OCI-LY1 (cell line): ENCODE data around the gene SMCHD1.

ENCODE experiments used
- CTCF ChIP-seq: fragments of 200-600 bp; sonication (generic), shearing (Covaris generic); IDR thresholded peaks from 2 replicates; pipeline ENCODE4 v1.5.1; 2017; ENCODE audit warnings: mild to moderate bottlenecking, antibody characterized with exemption, low read length, moderate library complexity, mixed read lengths
- EZH2 ChIP-seq: fragments of 200-600 bp; sonication (generic), shearing (Covaris generic); IDR thresholded peaks from 2 replicates; pipeline ENCODE4 v1.8.0; 2017; ENCODE audit warnings: borderline replicate concordance, mixed run types, mild to moderate bottlenecking, antibody characterized with exemption, low read length, moderate library complexity, mixed read lengths

- no peak for TF ChIP-seq CTCF
- no peak for TF ChIP-seq EZH2
These were observed 119.1 kb downstream of the SMCHD1 start for GRCh38 chr18:2774669-2775068.
